Gastrocnemius medialis (tissue), 4 donors: Measurements from ENCODE around the gene ANKRD11.

Experiments
- CTCF ChIP-seq, 5 experiments: fragments of 450-650 bp in 3 of 5; fragments of 200-600 bp in 2 of 5; sonication (generic) in 2 of 5; IDR thresholded peaks in 4 of 5; conservative IDR thresholded peaks in 1 of 5; 1 replicate in 4 of 5; 2 replicates in 1 of 5; pipeline ENCODE4 v1.5.1; 2016 to 2019; ENCODE audit warnings: antibody characterized with exemption in 5 of 5, mild to moderate bottlenecking in 3 of 5, moderate library complexity in 3 of 5
- POLR2A ChIP-seq, 2 donors: fragments of 450-650 bp; IDR thresholded peaks; one replicate each; pipeline ENCODE4 v1.6.1; 2017; ENCODE audit warnings: antibody characterized with exemption in 2 of 2, mild to moderate bottlenecking in 2 of 2, moderate library complexity in 2 of 2

DNA sequence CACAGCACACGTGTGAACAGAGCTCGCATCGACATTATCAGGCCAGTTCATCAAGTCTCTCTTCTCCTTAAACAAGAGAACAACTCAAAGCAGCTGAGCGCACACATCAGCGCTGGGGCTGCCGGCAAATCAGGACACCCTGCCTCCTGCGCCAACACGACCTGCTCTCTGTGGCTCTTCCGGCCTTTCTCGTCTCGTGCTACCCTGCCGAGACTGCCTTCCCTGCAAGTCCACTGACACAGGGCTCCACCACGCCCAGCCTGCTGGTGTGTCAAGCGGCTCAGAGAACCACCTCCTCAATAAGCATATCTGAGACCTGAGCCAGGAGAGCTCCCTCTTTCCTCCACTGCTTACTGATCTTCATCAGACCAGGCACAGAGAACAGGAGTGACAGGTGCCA, 176.0 kb downstream of the ANKRD11 start:
- no peak for TF ChIP-seq CTCF (IDR thresholded peaks at IDR 0.05 in 4 of 5, conservative IDR thresholded peaks at IDR 0.05 in 1 of 5)
- TF ChIP-seq POLR2A (IDR thresholded peaks at IDR 0.05) = no peak
